HUDEP-2 (cell line): ENCODE data around the gene FMNL3.
"Not testable (repeated sequence)": the region's sequence is repeated elsewhere in the genome, so short reads cannot be mapped to it uniquely, and the experiment has no call there.

ENCODE experiments used
- DNase-seq, 76 experiments: peaks; one replicate each; lab custom pipeline; 2025; ENCODE audit not compliant: unreplicated experiment in 76 of 76; lab: John Stamatoyannopoulos, UW

The FMNL3 gene

GRCh38 chr12:49707128-49707811 lies at the start of gene FMNL3:
FMNL3 (minus strand) TSS chr12:49707405; CDS start chr12:49707180, 225 bp downstream.
- DNase-seq = peak in 75 of 76 experiments; percentile 32 to 99 (median 95)

GRCh38 chr12:49750996-49751393 lies 43.8 kb upstream of the FMNL3 start:
- DNase-seq = no peak

GRCh38 chr12:49750027-49750995 lies 43.1 kb upstream of the FMNL3 start:
- DNase-seq = peak in 8 of 76 experiments; percentile 2 to 32 (median 18)

- DNase-seq = no peak
Measured at GRCh38 chr12:49748800-49749199, 41.6 kb upstream of the FMNL3 start.

- DNase-seq = no peak
Measured at GRCh38 chr12:49748306-49748705, 41.1 kb upstream of the FMNL3 start.

- no peak for DNase-seq
Measured at GRCh38 chr12:49744363-49744885, 37.2 kb upstream of the FMNL3 start.

- peak in 75 of 76 experiments; percentile 26 to 93 (median 87) for DNase-seq
Measured at GRCh38 chr12:49741882-49742620, 34.8 kb upstream of the FMNL3 start.

- peak in 75 of 76 experiments; percentile 77 to 100 (median 99) for DNase-seq
Measured at GRCh38 chr12:49740930-49741881, 34.0 kb upstream of the FMNL3 start, which contains the start of gene TMBIM6. TMBIM6 (plus strand) TSS chr12:49741557; CDS start chr12:49752494, 10,937 bp downstream.

- DNase-seq = not testable (repeated sequence)
Measured at GRCh38 chr12:49740277-49740676, 33.1 kb upstream of the FMNL3 start.

- DNase-seq = not testable (repeated sequence)
Measured at GRCh38 chr12:49738721-49739120, 31.5 kb upstream of the FMNL3 start.

GRCh38 chr12:49734900-49735299 lies 27.7 kb upstream of the FMNL3 start:
- not testable (repeated sequence) for DNase-seq

- DNase-seq = no peak
Measured at GRCh38 chr12:49733219-49734017, 26.2 kb upstream of the FMNL3 start.

- no peak for DNase-seq
Measured at GRCh38 chr12:49730568-49731101, 23.4 kb upstream of the FMNL3 start.

- DNase-seq = no peak
Measured at GRCh38 chr12:49730050-49730449, 22.8 kb upstream of the FMNL3 start.

GRCh38 chr12:49728446-49728845 lies 21.2 kb upstream of the FMNL3 start:
- no peak for DNase-seq

- not testable (repeated sequence) for DNase-seq
Measured at GRCh38 chr12:49721355-49721754, 14.2 kb upstream of the FMNL3 start.

- no peak for DNase-seq
Measured at GRCh38 chr12:49720214-49720613, 13.0 kb upstream of the FMNL3 start.

- DNase-seq = not testable (repeated sequence)
Measured at GRCh38 chr12:49717800-49718199, 10.6 kb upstream of the FMNL3 start.
